Measurements from ENCODE around the gene LIMCH1.
A peak's percentile ranks its signal among the peaks of the same experiment; 100 is the strongest.

GRCh38 chr4:41725254-41725653, 187.3 kb downstream of the LIMCH1 start:
- TF ChIP-seq CTCF (IDR thresholded peaks at IDR 0.05; ENCODE audit: low read depth, low read length, poor library complexity, severe bottlenecking) (peak; percentile 10), EZH2phosphoT487 (IDR thresholded peaks at IDR 0.05; ENCODE audit: borderline replicate concordance, low read length) (no peak)

All from DOHH2 (cell line).